Pancreas (tissue), 10 donors: Measurements from ENCODE around the gene RNF141. TPM values are rescaled to one million over a fixed set of nuclear protein-coding genes. Genes with fewer than 3 reads are reported as not detected.

Source experiments
- ATAC-seq, 4 donors: fragments of 200-7000 bp; cut with Tn5 transposase; one replicate each; pipeline versions ENCODE4 v1.8.0 to v1.9.1; 2020; ENCODE audit warnings: mild to moderate bottlenecking in 4 of 4, moderate library complexity in 4 of 4
- DNase-seq, 6 donors: peaks; one replicate each; pipeline ENCODE4 v3.0.0-alpha.2; 2020
- FAIRE-seq: peaks from 2 replicates; lab custom pipeline; 2012; peaks lifted over from hg19 to GRCh38; lab: Jason Lieb, UNC
- H3K27ac ChIP-seq, 4 donors: fragments of 200-600 bp; sonication (generic); 1 replicate in 3 of 4; 2 replicates in 1 of 4; pipeline versions ENCODE4 v1.5.0 to v1.8.0; 2020
- H3K27me3 ChIP-seq, 4 donors: fragments of 200-600 bp; one replicate each; pipeline ENCODE4 v1.8.0; 2021
- H3K36me3 ChIP-seq, 3 donors: fragments of 200-600 bp; sonication (generic) in 1 of 3; one replicate each; pipeline versions ENCODE4 v1.5.0 to v1.8.0; 2020 to 2021
- H3K4me1 ChIP-seq, 3 donors: fragments of 200-600 bp; one replicate each; pipeline ENCODE4 v1.8.0; 2021
- H3K4me3 ChIP-seq, 4 donors: fragments of 200-600 bp; sonication (generic) in 2 of 4; one replicate each; pipeline versions ENCODE4 v1.5.0 to v1.8.0; 2020 to 2021
- H3K9me3 ChIP-seq, 4 donors: fragments of 200-600 bp; one replicate each; pipeline ENCODE4 v1.8.0; 2021
- WGBS, 2 donors: extraction: QIAGEN DNeasy Blood & Tissue Kit; methylation state at CpG; one replicate each; pipeline ENCODE4 v1.1.7; 2013; 5-methylcytosine and 5-hydroxymethylcytosine counted together
- intact Hi-C, 3 donors: fragments of 100-400 bp; cut with DNase I; formaldehyde crosslinking; loops; one replicate each; pipeline versions ENCODE4 v1.11.1 to v1.14.2; 2022
- polyA plus RNA-seq, 2 donors: library from polyadenylated mRNA; stranded (reverse); fragments of 200-250 nt; gene quantifications; one replicate each; pipeline ENCODE4 v1.2.3, GENCODE V29; 2013
- total RNA-seq, 6 donors: library from RNA; stranded (reverse); fragmentation: NEBNext Ultra II Directional in 4 of 6; extraction: Animal tissue kit (Norgen Biotek cat#: 25700) in 4 of 6; gene quantifications; one replicate each; pipeline versions ENCODE4 v1.2.1 to v1.2.4, GENCODE V29; 2021 to 2023
- TF ChIP-seq, protein P1 (sequence below), 4 donors: fragments of 200-600 bp; sonication (generic) in 3 of 4; IDR thresholded peaks; one replicate each; pipeline versions ENCODE4 v1.5.0 to v1.8.0; 2021; ENCODE audit warnings: antibody characterized with exemption in 4 of 4
- donor health status: healthy with polysubstance abuse.
- donor health status: DM: no; HTN: no; CAD: no; lungs with moderate emphysema.
- donor health status: DM: no; HTN: no; CAD: no.
- donor health status: control.
- donor health status: control.
- donor health status: Bipolar disorder and iron deficiency.
- donor health status: DM: yes; HTN: yes; CAD: no.
- donor health status: DM: no; HTN: no; CAD: no.
- donor health status: DM: no; HTN: no; CAD: no.
- donor health status: DM: yes; HTN: yes; CAD: no.

The RNF141 gene
- total and polyA plus RNA-seq, 8 donors: 4.4 to 21.5 (median 15.4) TPM

DNA sequence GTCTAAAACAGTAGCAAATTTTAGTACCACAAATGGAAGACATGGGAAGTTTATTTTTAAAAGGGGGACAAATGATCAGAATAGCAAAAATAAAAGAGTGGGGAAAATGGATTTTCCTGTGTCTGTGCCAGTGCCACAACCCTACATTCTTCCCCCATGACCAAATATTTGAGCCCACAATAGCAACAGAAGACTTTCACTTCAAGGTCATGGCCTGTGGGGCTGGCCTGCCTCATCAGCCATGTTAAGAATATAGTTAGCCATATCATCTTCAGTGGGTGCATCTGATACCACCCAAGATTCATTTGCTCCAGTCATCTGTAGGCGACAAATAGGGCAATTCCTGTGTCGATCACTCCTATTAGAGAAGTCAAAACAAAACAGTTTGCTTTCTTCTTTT is 26.3 kb downstream of the RNF141 start:
- ATAC-seq (no peak), FAIRE-seq (no peak), DNase-seq (no peak)
- Histone ChIP-seq H3K36me3 (peaks cover 0 to 5% (median 0%) of the 10 kb centered on the region in 3 donors), H3K9me3 (no peaks in the 10 kb centered on the region), H3K4me1 (no peaks in the 10 kb centered on the region), H3K4me3 (no peak overlapping the region), H3K27ac (no peak overlapping the region), H3K27me3 (no peaks in the 10 kb centered on the region)
- intact Hi-C loops: no loop called here
- WGBS, 2 donors: 92 to 97% methylated on average over 2 of the region's 2 CpGs
- TF ChIP-seq, protein P1, sequence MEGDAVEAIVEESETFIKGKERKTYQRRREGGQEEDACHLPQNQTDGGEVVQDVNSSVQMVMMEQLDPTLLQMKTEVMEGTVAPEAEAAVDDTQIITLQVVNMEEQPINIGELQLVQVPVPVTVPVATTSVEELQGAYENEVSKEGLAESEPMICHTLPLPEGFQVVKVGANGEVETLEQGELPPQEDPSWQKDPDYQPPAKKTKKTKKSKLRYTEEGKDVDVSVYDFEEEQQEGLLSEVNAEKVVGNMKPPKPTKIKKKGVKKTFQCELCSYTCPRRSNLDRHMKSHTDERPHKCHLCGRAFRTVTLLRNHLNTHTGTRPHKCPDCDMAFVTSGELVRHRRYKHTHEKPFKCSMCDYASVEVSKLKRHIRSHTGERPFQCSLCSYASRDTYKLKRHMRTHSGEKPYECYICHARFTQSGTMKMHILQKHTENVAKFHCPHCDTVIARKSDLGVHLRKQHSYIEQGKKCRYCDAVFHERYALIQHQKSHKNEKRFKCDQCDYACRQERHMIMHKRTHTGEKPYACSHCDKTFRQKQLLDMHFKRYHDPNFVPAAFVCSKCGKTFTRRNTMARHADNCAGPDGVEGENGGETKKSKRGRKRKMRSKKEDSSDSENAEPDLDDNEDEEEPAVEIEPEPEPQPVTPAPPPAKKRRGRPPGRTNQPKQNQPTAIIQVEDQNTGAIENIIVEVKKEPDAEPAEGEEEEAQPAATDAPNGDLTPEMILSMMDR (IDR thresholded peaks at IDR 0.05): no peak

- FAIRE-seq: no peak
- ATAC-seq: no peak
- no peak for DNase-seq
- intact Hi-C loops: no loop called here
- TF ChIP-seq, protein P1 (IDR thresholded peaks at IDR 0.05): peak in 2 of 4 donors; percentile 15 to 26
- WGBS, 2 donors: 41 to 51% methylated on average over 2 of the region's 2 CpGs
- Histone ChIP-seq H3K27ac (no peak overlapping the region), H3K4me3 (no peak overlapping the region), H3K27me3 (no peaks in the 10 kb centered on the region), H3K4me1 (no peaks in the 10 kb centered on the region), H3K9me3 (no peaks in the 10 kb centered on the region), H3K36me3 (no peaks in the 10 kb centered on the region)
These were observed 26.8 kb downstream of the RNF141 start for GRCh38 chr11:10514202-10514601.

GRCh38 chr11:10511181-10511621 is 29.8 kb downstream of the RNF141 start:
- intact Hi-C loops: no loop called here
- Histone ChIP-seq H3K9me3 (no peaks in the 10 kb centered on the region), H3K36me3 (no peaks in the 10 kb centered on the region), H3K4me3 (no peak overlapping the region), H3K27me3 (no peaks in the 10 kb centered on the region), H3K27ac (no peak overlapping the region), H3K4me1 (no peaks in the 10 kb centered on the region)
- FAIRE-seq (no peak), ATAC-seq (no peak), DNase-seq (no peak)
- TF ChIP-seq, protein P1 (IDR thresholded peaks at IDR 0.05): no peak
- 89 to 93% methylated on average over 10 of the region's 10 CpGs for WGBS, 2 donors

DNA sequence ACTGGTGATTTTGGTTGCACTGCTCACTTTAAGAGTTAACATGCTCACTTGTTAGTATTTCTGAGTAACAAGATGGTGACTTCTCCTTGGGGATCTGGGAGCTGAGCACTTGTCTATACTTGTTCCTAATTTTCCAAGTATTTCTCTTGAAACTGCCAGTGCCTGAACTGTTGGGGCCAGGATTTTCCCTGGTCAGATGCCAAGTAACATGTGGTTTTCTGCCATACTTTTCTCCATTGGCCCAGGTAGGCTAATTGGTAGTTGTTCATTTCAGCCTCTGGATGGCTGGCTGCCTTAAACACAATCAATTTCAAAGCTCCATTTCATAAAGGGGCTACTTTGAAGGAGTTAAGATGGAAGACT is 35.0 kb downstream of the RNF141 start:
- Histone ChIP-seq H3K36me3 (no peaks in the 10 kb centered on the region), H3K27me3 (no peaks in the 10 kb centered on the region), H3K4me1 (no peaks in the 10 kb centered on the region), H3K4me3 (no peak overlapping the region), H3K9me3 (no peaks in the 10 kb centered on the region), H3K27ac (no peak overlapping the region)
- FAIRE-seq (no peak), ATAC-seq (no peak), DNase-seq (no peak)
- intact Hi-C loops: no loop called here
- TF ChIP-seq, protein P1 (IDR thresholded peaks at IDR 0.05): no peak

DNA sequence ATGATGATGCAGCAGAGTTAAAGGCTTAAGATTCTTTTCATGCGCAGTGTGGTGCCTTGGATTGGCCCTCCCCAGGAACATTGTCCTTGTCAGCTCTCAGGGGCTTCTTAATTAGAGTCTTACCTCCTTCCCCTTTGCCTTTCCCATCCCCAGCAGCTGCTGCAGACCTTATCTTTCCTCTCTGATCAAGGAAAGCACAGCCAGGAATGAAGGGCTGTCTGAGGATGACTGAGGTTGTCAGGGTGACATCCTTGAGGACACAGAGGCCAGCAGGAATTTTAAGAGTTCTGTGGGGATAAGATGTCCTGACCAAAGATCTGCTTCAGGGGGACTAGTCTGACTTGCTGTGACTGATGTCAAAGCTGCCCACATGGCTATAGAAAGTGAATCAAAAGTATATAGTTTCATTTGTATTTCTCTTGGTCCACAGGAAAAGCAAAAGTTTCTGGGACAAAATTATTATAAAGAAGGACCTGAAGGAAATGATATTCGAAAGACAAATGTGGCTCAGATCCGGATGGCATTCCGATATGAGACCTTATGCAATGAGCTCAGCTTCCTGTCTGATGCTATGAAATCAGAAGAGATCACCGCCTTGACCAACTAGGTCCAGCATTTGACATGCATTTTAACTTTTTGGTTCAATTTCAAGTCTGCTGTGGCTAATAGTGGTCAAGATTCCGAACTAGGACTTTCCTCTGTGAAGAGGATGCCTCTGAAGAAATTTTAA is 35.5 kb downstream of the RNF141 start:
- intact Hi-C loops: no loop called here
- H3K4me3 ChIP-seq: no peak overlapping the region
- H3K27ac ChIP-seq: no peak overlapping the region
- H3K9me3 ChIP-seq: no peaks in the 10 kb centered on the region
- no peaks in the 10 kb centered on the region for H3K27me3 ChIP-seq
- H3K36me3 ChIP-seq: no peaks in the 10 kb centered on the region
- FAIRE-seq: no peak
- H3K4me1 ChIP-seq: no peaks in the 10 kb centered on the region
- no peak for DNase-seq
- TF ChIP-seq, protein P1 (IDR thresholded peaks at IDR 0.05): no peak
- no peak for ATAC-seq
- 92 to 93% methylated on average over 6 of the region's 6 CpGs for WGBS, 2 donors
